Neural progenitor cell (in vitro differentiated cells): Measurements from ENCODE around the gene APOBEC3C. TPM values are rescaled to one million over a fixed set of nuclear protein-coding genes. Genes with fewer than 3 reads are reported as not detected.
A peak's percentile ranks its signal among the peaks of the same experiment; 100 is the strongest.

ENCODE experiments used
- DNase-seq: peaks from one replicate; pipeline ENCODE4 v3.0.0-alpha.2; 2016; ENCODE audit warnings: low spot score
- H2AFZ ChIP-seq: fragments of 200-600 bp; sonication (generic); replicated peaks from 2 replicates; pipeline ENCODE4 v1.6.1; 2016; ENCODE audit warnings: antibody characterized with exemption
- H3F3A ChIP-seq: fragments of 200-600 bp; sonication (generic); 2 replicates; pipeline ENCODE4 v1.6.1; 2016; ENCODE audit warnings: antibody characterized with exemption, low read depth
- H3K27ac ChIP-seq: fragments of 200-600 bp; sonication (generic); 2 replicates; pipeline ENCODE4 v1.5.1; 2016; ENCODE audit warnings: mild to moderate bottlenecking
- H3K27me3 ChIP-seq: fragments of 200-600 bp; sonication (generic); 2 replicates; pipeline ENCODE4 v1.6.1; 2016; ENCODE audit warnings: mild to moderate bottlenecking, moderate library complexity
- H3K36me3 ChIP-seq: fragments of 200-600 bp; sonication (generic); 2 replicates; pipeline ENCODE4 v1.5.1; 2016
- H3K4me1 ChIP-seq: fragments of 200-600 bp; sonication (generic); 2 replicates; pipeline ENCODE4 v1.6.1; 2016; ENCODE audit warnings: mixed run types
- H3K4me2 ChIP-seq: fragments of 200-600 bp; sonication (generic); 2 replicates; pipeline ENCODE4 v1.6.1; 2016
- H3K4me3 ChIP-seq: fragments of 200-600 bp; sonication (generic); 2 replicates; pipeline ENCODE4 v1.5.1; 2016
- H3K79me2 ChIP-seq: fragments of 200-600 bp; sonication (generic); 2 replicates; pipeline ENCODE4 v1.6.1; 2016; ENCODE audit warnings: low read depth
- H3K9ac ChIP-seq: fragments of 200-600 bp; sonication (generic); 2 replicates; pipeline ENCODE4 v1.6.1; 2016
- H3K9me3 ChIP-seq: fragments of 200-600 bp; sonication (generic); 2 replicates; pipeline ENCODE4 v1.5.1; 2016; ENCODE audit warnings: low read depth
- H4K20me1 ChIP-seq: fragments of 200-600 bp; sonication (generic); 2 replicates; pipeline ENCODE4 v1.6.1; 2016; ENCODE audit warnings: low read depth
- H3K27ac Mint-ChIP-seq: 3 replicates; pipeline ENCODE4 v1.8.0; 2021; ENCODE audit warnings: mixed read lengths
- H3K27me3 Mint-ChIP-seq: 2 replicates; pipeline ENCODE4 v1.8.0; 2022; ENCODE audit warnings: low read depth, mild to moderate bottlenecking, inconsistent platforms, moderate library complexity, mixed read lengths; ENCODE audit not compliant: insufficient read depth
- H3K36me3 Mint-ChIP-seq: 3 replicates; pipeline ENCODE4 v1.8.0; 2021; ENCODE audit warnings: mixed read lengths
- H3K4me1 Mint-ChIP-seq: 3 replicates; pipeline ENCODE4 v1.8.0; 2021; ENCODE audit warnings: mixed read lengths
- H3K4me3 Mint-ChIP-seq: 3 replicates; pipeline ENCODE4 v1.8.0; 2021; ENCODE audit warnings: mild to moderate bottlenecking, moderate library complexity, mixed read lengths
- H3K9me3 Mint-ChIP-seq: 3 replicates; pipeline ENCODE4 v1.8.0; 2020; ENCODE audit warnings: mixed read lengths
- EZH2 ChIP-seq: fragments of 200-600 bp; sonication (generic); IDR thresholded peaks from 2 replicates; pipeline ENCODE4 v1.6.1; 2017; ENCODE audit warnings: antibody characterized with exemption, mild to moderate bottlenecking, moderate library complexity
- EZH2phosphoT487 ChIP-seq: fragments of 200-600 bp; sonication (generic); IDR thresholded peaks from 2 replicates; pipeline ENCODE4 v1.6.1; 2017; ENCODE audit warnings: antibody characterized with exemption
- total RNA-seq: library from RNA; depleted of rRNA; stranded (reverse); fragments of >200 nt; gene quantifications from 2 replicates; pipeline ENCODE4 v1.2.3, GENCODE V29; 2015; ENCODE audit warnings: low replicate concordance
- TF ChIP-seq, protein P1 (sequence below): fragments of 200-600 bp; sonication (generic); IDR thresholded peaks from 2 replicates; pipeline ENCODE4 v1.5.1; 2017; ENCODE audit warnings: antibody characterized with exemption, mild to moderate bottlenecking

APOBEC3C gene
- total RNA-seq, 1 donor from 2014 or later, result 3.0 TPM

DNA sequence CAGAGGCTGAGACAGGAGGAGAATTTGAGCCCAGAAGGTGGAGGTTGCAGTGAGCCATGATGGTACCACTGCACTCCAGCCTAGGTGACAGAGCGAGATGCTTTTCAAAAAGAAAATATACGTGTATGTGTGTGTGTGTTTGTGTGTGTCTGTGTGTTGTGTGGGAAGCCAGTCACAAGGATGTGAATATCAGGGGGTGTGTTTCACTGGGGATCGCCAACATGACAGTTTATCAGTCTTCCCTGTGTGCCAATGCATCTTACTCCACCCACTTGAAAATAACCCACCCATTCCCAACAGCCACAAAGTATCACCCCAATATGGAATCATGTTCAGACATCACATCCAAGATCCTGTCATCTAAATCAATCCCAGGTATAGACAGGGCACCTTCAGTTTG lies 42.3 kb upstream of the APOBEC3C start:
- no peaks in the 10 kb centered on the region for H3K27me3 ChIP-seq
- no peak overlapping the region for H3K4me2 ChIP-seq
- no peak overlapping the region for H3K4me3 ChIP-seq
- no peaks in the 10 kb centered on the region for H3K9me3 ChIP-seq
- H3K27me3 Mint-ChIP-seq, result peaks cover 17% of the 10 kb centered on the region
- H3K79me2 ChIP-seq, result no peaks in the 10 kb centered on the region
- H3K9me3 Mint-ChIP-seq, result peaks cover 4% of the 10 kb centered on the region
- DNase-seq, result no peak
- no peak overlapping the region for H3K9ac ChIP-seq
- no peaks in the 10 kb centered on the region for H3K4me1 Mint-ChIP-seq
- H3K36me3 Mint-ChIP-seq, result no peaks in the 10 kb centered on the region
- no peaks in the 10 kb centered on the region for H3K36me3 ChIP-seq
- H3K4me3 Mint-ChIP-seq, result no peak overlapping the region
- TF ChIP-seq EZH2phosphoT487 (no peak), EZH2 (no peak)
- TF ChIP-seq, protein P1, sequence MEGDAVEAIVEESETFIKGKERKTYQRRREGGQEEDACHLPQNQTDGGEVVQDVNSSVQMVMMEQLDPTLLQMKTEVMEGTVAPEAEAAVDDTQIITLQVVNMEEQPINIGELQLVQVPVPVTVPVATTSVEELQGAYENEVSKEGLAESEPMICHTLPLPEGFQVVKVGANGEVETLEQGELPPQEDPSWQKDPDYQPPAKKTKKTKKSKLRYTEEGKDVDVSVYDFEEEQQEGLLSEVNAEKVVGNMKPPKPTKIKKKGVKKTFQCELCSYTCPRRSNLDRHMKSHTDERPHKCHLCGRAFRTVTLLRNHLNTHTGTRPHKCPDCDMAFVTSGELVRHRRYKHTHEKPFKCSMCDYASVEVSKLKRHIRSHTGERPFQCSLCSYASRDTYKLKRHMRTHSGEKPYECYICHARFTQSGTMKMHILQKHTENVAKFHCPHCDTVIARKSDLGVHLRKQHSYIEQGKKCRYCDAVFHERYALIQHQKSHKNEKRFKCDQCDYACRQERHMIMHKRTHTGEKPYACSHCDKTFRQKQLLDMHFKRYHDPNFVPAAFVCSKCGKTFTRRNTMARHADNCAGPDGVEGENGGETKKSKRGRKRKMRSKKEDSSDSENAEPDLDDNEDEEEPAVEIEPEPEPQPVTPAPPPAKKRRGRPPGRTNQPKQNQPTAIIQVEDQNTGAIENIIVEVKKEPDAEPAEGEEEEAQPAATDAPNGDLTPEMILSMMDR, result no peak
- no peak overlapping the region for H2AFZ ChIP-seq
- no peaks in the 10 kb centered on the region for H3F3A ChIP-seq
- no peaks in the 10 kb centered on the region for H3K4me1 ChIP-seq
- H4K20me1 ChIP-seq, result no peaks in the 10 kb centered on the region
- H3K27ac ChIP-seq, result no peak overlapping the region
- H3K27ac Mint-ChIP-seq, result no peak overlapping the region

DNA sequence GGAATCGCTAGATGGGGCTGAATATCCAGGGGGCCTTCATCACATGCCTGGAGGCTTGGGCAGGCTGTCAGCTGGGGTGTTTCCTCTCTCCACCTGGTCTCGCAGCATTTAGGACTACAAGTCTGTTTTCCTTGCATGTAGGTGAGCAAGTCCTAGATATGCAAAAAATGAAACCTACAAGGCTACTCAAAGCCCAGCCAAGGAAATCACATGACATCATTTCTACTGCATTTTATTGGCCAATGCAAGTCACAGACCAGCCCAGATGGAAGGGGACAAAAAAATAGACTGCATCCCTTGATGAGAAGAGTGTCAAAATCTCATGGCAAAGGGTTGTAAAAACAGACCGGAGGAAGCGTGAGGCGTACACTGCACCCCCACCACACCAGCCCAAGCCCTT lies 41.5 kb upstream of the APOBEC3C start:
- H3K36me3 ChIP-seq, result no peaks in the 10 kb centered on the region
- no peak for DNase-seq
- no peaks in the 10 kb centered on the region for H3F3A ChIP-seq
- H3K4me3 Mint-ChIP-seq, result no peak overlapping the region
- no peaks in the 10 kb centered on the region for H3K36me3 Mint-ChIP-seq
- H3K9me3 ChIP-seq, result no peaks in the 10 kb centered on the region
- no peaks in the 10 kb centered on the region for H3K4me1 ChIP-seq
- no peak overlapping the region for H3K4me3 ChIP-seq
- no peaks in the 10 kb centered on the region for H4K20me1 ChIP-seq
- TF ChIP-seq, protein P1, result no peak
- TF ChIP-seq EZH2, result no peak
- no peak for TF ChIP-seq EZH2phosphoT487
- H3K4me1 Mint-ChIP-seq, result no peaks in the 10 kb centered on the region
- H3K27ac Mint-ChIP-seq, result no peak overlapping the region
- no peak overlapping the region for H3K27ac ChIP-seq
- H3K79me2 ChIP-seq, result no peaks in the 10 kb centered on the region
- H3K4me2 ChIP-seq, result no peak overlapping the region
- H3K9me3 Mint-ChIP-seq, result peaks cover 8% of the 10 kb centered on the region
- H3K27me3 ChIP-seq, result no peaks in the 10 kb centered on the region
- no peak overlapping the region for H2AFZ ChIP-seq
- no peak overlapping the region for H3K9ac ChIP-seq
- peaks cover 20% of the 10 kb centered on the region for H3K27me3 Mint-ChIP-seq

DNA sequence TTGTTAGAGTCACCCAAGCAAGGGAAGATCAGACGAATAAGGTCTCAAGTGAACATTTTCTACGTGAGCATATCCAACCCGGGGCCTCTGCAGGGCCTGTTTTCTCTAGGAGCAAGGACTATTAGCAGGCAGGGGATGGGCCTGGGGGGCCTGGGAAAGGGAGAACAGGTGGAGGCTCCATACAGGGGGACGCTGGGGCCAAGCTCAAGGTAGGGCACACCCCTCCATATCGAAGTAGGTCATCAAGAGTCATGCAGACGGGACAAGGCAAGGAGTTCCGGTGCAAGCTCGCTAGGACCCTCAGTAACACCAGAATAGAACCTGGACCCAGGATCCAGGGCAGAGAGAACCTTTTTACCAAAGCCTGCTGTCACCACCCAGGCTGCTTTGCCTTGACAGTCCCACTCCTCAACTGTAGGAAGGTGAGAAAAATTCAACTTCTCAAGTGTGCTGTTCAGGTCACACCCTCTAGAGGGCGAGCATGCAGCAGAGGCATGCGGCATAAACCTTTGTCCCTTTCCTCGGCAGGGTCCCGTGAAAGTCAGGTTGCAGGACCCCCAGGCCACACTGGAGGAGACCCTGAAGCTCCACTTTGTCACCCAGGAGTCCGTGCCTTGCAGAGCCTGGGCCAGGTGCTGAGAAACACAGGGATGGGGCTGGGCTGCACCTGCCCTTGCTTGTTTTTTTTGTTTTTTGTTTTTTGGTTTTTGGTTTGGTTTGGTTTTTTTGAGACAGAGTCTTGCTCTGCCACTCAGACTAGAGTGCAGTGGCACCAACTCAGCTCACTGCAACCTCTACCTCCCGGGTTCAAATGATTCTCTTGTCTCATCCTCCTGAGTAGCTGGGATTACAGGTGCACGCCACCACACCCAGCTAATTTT lies 40.5 kb upstream of the APOBEC3C start:
- peak; percentile 80 for DNase-seq

More for the DNA sequence above, 40.5 kb upstream of the APOBEC3C start:
- H3K36me3 ChIP-seq, result no peaks in the 10 kb centered on the region
- no peaks in the 10 kb centered on the region for H3K27me3 ChIP-seq
- no peaks in the 10 kb centered on the region for H3K4me1 ChIP-seq
- peak overlapping the region; percentile 37 for H3K27ac Mint-ChIP-seq
- no peaks in the 10 kb centered on the region for H3K79me2 ChIP-seq
- H3K4me2 ChIP-seq, result no peak overlapping the region
- H4K20me1 ChIP-seq, result no peaks in the 10 kb centered on the region
- H3K9me3 Mint-ChIP-seq, result peaks cover 8% of the 10 kb centered on the region
- no peaks in the 10 kb centered on the region for H3F3A ChIP-seq
- no peak overlapping the region for H3K4me3 Mint-ChIP-seq
- H3K27ac ChIP-seq, result no peak overlapping the region
- no peaks in the 10 kb centered on the region for H3K4me1 Mint-ChIP-seq
- peak overlapping the region; percentile 86 for H2AFZ ChIP-seq
- H3K4me3 ChIP-seq, result no peak overlapping the region
- TF ChIP-seq EZH2phosphoT487 (no peak), EZH2 (no peak)
- TF ChIP-seq, protein P1, result peak; percentile 84
- no peaks in the 10 kb centered on the region for H3K36me3 Mint-ChIP-seq
- peaks cover 22% of the 10 kb centered on the region for H3K27me3 Mint-ChIP-seq
- no peak overlapping the region for H3K9ac ChIP-seq
- H3K9me3 ChIP-seq, result no peaks in the 10 kb centered on the region
